PC-3 (cell line): ENCODE results near the gene SF3B1. TPM values are rescaled to one million over a fixed set of nuclear protein-coding genes. Genes with fewer than 3 reads are reported as not detected.

ENCODE experiments used
- ATAC-seq: fragments of 200-7000 bp; cut with Tn5 transposase; 2 replicates; pipeline ENCODE4 v1.9.1; 2020; ENCODE audit warnings: mild to moderate bottlenecking, moderate library complexity
- BruUV-seq: library from RNA; stranded (reverse); fragments of 400-500 nt; replicated peaks from 2 replicates; lab custom pipeline; 2021; lab: Mats Ljungman, UMichigan
- CTCF ChIA-PET: fragments of 300-600 bp; sonication (Branson Sonifier 250); formaldehyde crosslinking; loops from one replicate; lab custom pipeline; 2022; ENCODE audit warnings: antibody characterized with exemption; lab: Charles Lee
- POLR2A ChIA-PET: fragments of 300-600 bp; sonication (Branson Sonifier 250); formaldehyde crosslinking; loops from one replicate; lab custom pipeline; 2022; ENCODE audit warnings: antibody characterized with exemption; ENCODE audit not compliant: unreplicated experiment; lab: Charles Lee
- DNase-seq: peaks from one replicate; pipeline ENCODE4 v3.0.0-alpha.2; 2015
- H2AFZ ChIP-seq: fragments of 300-600 bp; sonication (generic); 2 replicates; pipeline ENCODE4 v1.6.0; 2016; ENCODE audit warnings: antibody characterized with exemption, low read length
- H3F3A ChIP-seq: fragments of 300-600 bp; sonication (generic); one replicate; pipeline ENCODE4 v1.6.0; 2017; ENCODE audit warnings: antibody characterized with exemption, low read length, control low read depth, mild to moderate bottlenecking; ENCODE audit not compliant: unreplicated experiment
- H3K27ac ChIP-seq: fragments of 300-600 bp; sonication (generic); 2 replicates; pipeline ENCODE4 v1.5.1; 2016; ENCODE audit warnings: mild to moderate bottlenecking, low read length
- H3K27me3 ChIP-seq: fragments of 300-600 bp; sonication (generic); 2 replicates; pipeline ENCODE4 v1.6.1; 2016; ENCODE audit warnings: low read length, mixed read lengths
- H3K36me3 ChIP-seq: fragments of 300-600 bp; sonication (generic); 2 replicates; pipeline ENCODE4 v1.6.1; 2016; ENCODE audit warnings: low read depth, mixed run types, low read length, mixed read lengths
- H3K4me1 ChIP-seq: fragments of 300-600 bp; sonication (generic); 2 replicates; pipeline ENCODE4 v1.5.1; 2016; ENCODE audit warnings: low read length; ENCODE audit not compliant: insufficient read depth
- H3K4me2 ChIP-seq: fragments of 300-600 bp; sonication (generic); 2 replicates; pipeline ENCODE4 v1.6.0; 2016; ENCODE audit warnings: low read length
- H3K4me3 ChIP-seq: fragments of 300-600 bp; sonication (generic); 2 replicates; pipeline ENCODE4 v1.5.1; 2016; ENCODE audit warnings: mild to moderate bottlenecking, low read length, mixed read lengths
- H3K79me2 ChIP-seq: fragments of 300-600 bp; sonication (generic); 2 replicates; pipeline ENCODE4 v1.6.1; 2017; ENCODE audit warnings: low read length, mixed read lengths
- H3K9ac ChIP-seq: fragments of 300-600 bp; sonication (generic); 2 replicates; pipeline ENCODE4 v1.6.0; 2016; ENCODE audit warnings: mild to moderate bottlenecking, low read length
- H3K9me2 ChIP-seq: fragments of 300-600 bp; sonication (generic); replicated peaks from 2 replicates; pipeline ENCODE4 v1.6.1; 2016; ENCODE audit warnings: mixed run types, low read length, mixed read lengths
- H3K9me3 ChIP-seq: fragments of 300-600 bp; sonication (generic); 2 replicates; pipeline ENCODE4 v1.6.1; 2016; ENCODE audit warnings: low read length, mixed read lengths
- H4K20me1 ChIP-seq: fragments of 300-600 bp; sonication (generic); 2 replicates; pipeline ENCODE4 v1.6.1; 2016; ENCODE audit warnings: low read length, mixed read lengths
- CTCF ChIP-seq: fragments of 300-600 bp; sonication (generic); conservative IDR thresholded peaks from 2 replicates; pipeline ENCODE4 v1.5.1; 2017; ENCODE audit warnings: antibody characterized with exemption, low read depth, mild to moderate bottlenecking, low read length
- EZH2 ChIP-seq: fragments of 300-600 bp; sonication (generic); IDR thresholded peaks from one replicate; pipeline ENCODE4 v1.6.1; 2017; ENCODE audit warnings: antibody characterized with exemption, mild to moderate bottlenecking, low read length; ENCODE audit not compliant: unreplicated experiment
- EZH2phosphoT487 ChIP-seq: fragments of 300-600 bp; sonication (generic); IDR thresholded peaks from 2 replicates; pipeline ENCODE4 v1.6.1; 2018; ENCODE audit warnings: mild to moderate bottlenecking, antibody characterized with exemption, low read length, borderline replicate concordance
- intact Hi-C: fragments of 100-400 bp; cut with micrococcal nuclease; formaldehyde crosslinking; loops from 2 replicates; pipeline ENCODE4 v1.9.0; 2023
- total RNA-seq: library from RNA; depleted of rRNA; stranded (reverse); fragments of >200 nt; gene quantifications from 2 replicates; pipeline ENCODE4 v1.2.3, GENCODE V29; 2014

SF3B1 gene
- total RNA-seq, 1 experiment from 2014 or later, result 143 TPM

DNA sequence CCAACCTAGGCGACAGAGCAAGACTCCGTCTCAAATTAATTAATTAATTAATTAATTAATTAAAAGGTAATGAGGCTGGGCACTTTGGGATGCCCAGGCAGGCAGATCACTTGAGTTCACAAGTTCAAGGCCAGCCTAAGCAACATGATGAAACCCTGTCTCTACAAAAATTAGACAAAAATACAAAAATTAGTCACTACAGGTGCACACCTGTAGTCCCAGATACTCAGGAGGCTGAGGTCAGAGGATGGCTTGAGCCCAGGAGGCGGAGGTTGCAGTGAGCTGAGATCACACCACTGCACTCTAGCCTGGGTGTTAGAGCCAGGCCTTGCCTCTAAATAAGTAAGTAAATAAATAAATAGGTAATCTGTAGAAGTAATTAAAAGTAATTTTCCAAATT, 6.8 kb downstream of the SF3B1 start:
- CTCF ChIA-PET, result no interaction called here
- DNase-seq, result no peak
- Histone ChIP-seq H3K4me1 (peaks cover 9% of the 10 kb centered on the region), H2AFZ (no peak overlapping the region), H3K9me2 (no peaks in the 10 kb centered on the region), H3F3A (no peaks in the 10 kb centered on the region), H3K9me3 (no peaks in the 10 kb centered on the region), H3K9ac (no peak overlapping the region), H3K36me3 (peaks cover 7% of the 10 kb centered on the region), H3K4me3 (no peak overlapping the region), H3K27ac (no peak overlapping the region), H3K4me2 (no peak overlapping the region), H4K20me1 (peaks cover 54% of the 10 kb centered on the region), H3K27me3 (no peaks in the 10 kb centered on the region), H3K79me2 (peaks cover 100% of the 10 kb centered on the region)
- POLR2A ChIA-PET, result no interaction called here
- no TSS peak for BruUV-seq
- TF ChIP-seq EZH2, result no peak
- no peak for TF ChIP-seq EZH2phosphoT487
- TF ChIP-seq CTCF, result no peak
- intact Hi-C loops, result no loop called here
- ATAC-seq, result no peak

GRCh38 chr2:197426723-197427603, 7.9 kb downstream of the SF3B1 start:
- CTCF ChIA-PET, result interaction anchor here (0.5 kb wide), 1 partner anchor 21 kb away, joined by 5 read pairs; no protein-coding TSS in a partner anchor
- ATAC-seq, result no peak
- H4K20me1 ChIP-seq, result peaks cover 44% of the 10 kb centered on the region

More at GRCh38 chr2:197426723-197427603, 7.9 kb downstream of the SF3B1 start:
- Histone ChIP-seq H3F3A (no peaks in the 10 kb centered on the region), H3K9me3 (no peaks in the 10 kb centered on the region), H3K36me3 (peaks cover 9% of the 10 kb centered on the region), H2AFZ (no peak overlapping the region), H3K79me2 (peaks cover 97% of the 10 kb centered on the region), H3K27me3 (no peaks in the 10 kb centered on the region), H3K9ac (no peak overlapping the region), H3K27ac (no peak overlapping the region), H3K4me1 (no peaks in the 10 kb centered on the region), H3K9me2 (no peaks in the 10 kb centered on the region), H3K4me2 (no peak overlapping the region), H3K4me3 (no peak overlapping the region)
- BruUV-seq, result no TSS peak
- TF ChIP-seq CTCF (no peak), EZH2phosphoT487 (no peak)
- intact Hi-C loops, result no loop called here
- no peak for DNase-seq
- POLR2A ChIA-PET, result no interaction called here
